OCI-LY1 (cell line): ENCODE data around the gene XIRP2.
A peak's percentile ranks its signal among the peaks of the same experiment; 100 is the strongest.

ENCODE experiments used
- H2AFZ ChIP-seq: fragments of 200-600 bp; sonication (generic), shearing (Covaris generic); 2 replicates; pipeline ENCODE4 v1.6.0; 2014; ENCODE audit warnings: antibody characterized with exemption, mild to moderate bottlenecking, low read length
- H3F3A ChIP-seq: fragments of 200-600 bp; sonication (generic), shearing (Covaris generic); 2 replicates; pipeline ENCODE4 v1.6.0; 2014; ENCODE audit warnings: mild to moderate bottlenecking, antibody characterized with exemption, low read length, moderate library complexity; ENCODE audit not compliant: insufficient read depth
- H3K27ac ChIP-seq: fragments of 200-600 bp; sonication (generic); 2 replicates; pipeline ENCODE4 v1.5.1; 2014; ENCODE audit warnings: low read length, mixed run types, mild to moderate bottlenecking, low read depth; ENCODE audit not compliant: poor library complexity, severe bottlenecking
- H3K27me3 ChIP-seq: fragments of 200-600 bp; sonication (generic); 2 replicates; pipeline ENCODE4 v1.6.0; 2014; ENCODE audit warnings: antibody characterized with exemption, mild to moderate bottlenecking, low read length, moderate library complexity; ENCODE audit not compliant: insufficient read depth
- H3K36me3 ChIP-seq: fragments of 200-600 bp; sonication (generic); 2 replicates; pipeline ENCODE4 v1.6.1; 2014; ENCODE audit warnings: mild to moderate bottlenecking, antibody characterized with exemption, low read length, moderate library complexity, mixed read lengths; ENCODE audit not compliant: insufficient read depth
- H3K4me1 ChIP-seq: fragments of 200-600 bp; sonication (generic); 2 replicates; pipeline ENCODE4 v1.5.1; 2014; ENCODE audit warnings: mild to moderate bottlenecking, low read length, moderate library complexity; ENCODE audit not compliant: insufficient read depth, severe bottlenecking
- H3K4me2 ChIP-seq: fragments of 200-600 bp; sonication (generic), shearing (Covaris generic); 2 replicates; pipeline ENCODE4 v1.6.1; 2014; ENCODE audit warnings: low read length
- H3K4me3 ChIP-seq: fragments of 200-600 bp; sonication (generic); 2 replicates; pipeline ENCODE4 v1.5.1; 2014; ENCODE audit warnings: low read length, low read depth, mild to moderate bottlenecking, mixed read lengths; ENCODE audit not compliant: poor library complexity, severe bottlenecking
- H3K79me2 ChIP-seq: fragments of 200-600 bp; shearing (Covaris generic); 2 replicates; pipeline ENCODE4 v1.6.1; 2016; ENCODE audit warnings: mixed run types, low read length, mixed read lengths; ENCODE audit not compliant: insufficient read depth
- H3K9ac ChIP-seq: fragments of 200-600 bp; sonication (generic), shearing (Covaris generic); 2 replicates; pipeline ENCODE4 v1.6.1; 2014; ENCODE audit warnings: mild to moderate bottlenecking, low read length, mixed read lengths
- H3K9me2 ChIP-seq: fragments of 200-600 bp; sonication (generic), shearing (Covaris generic); 2 replicates; pipeline ENCODE4 v1.6.1; 2014; ENCODE audit warnings: low read depth, mild to moderate bottlenecking, low read length, mixed read lengths
- H3K9me3 ChIP-seq: fragments of 200-600 bp; shearing (Covaris generic); 2 replicates; pipeline ENCODE4 v1.6.1; 2014; ENCODE audit warnings: low read length, mixed read lengths
- H4K20me1 ChIP-seq: fragments of 200-600 bp; sonication (generic), shearing (Covaris generic); 2 replicates; pipeline ENCODE4 v1.6.0; 2016; ENCODE audit warnings: mild to moderate bottlenecking, low read length; ENCODE audit not compliant: insufficient read depth
- EZH2 ChIP-seq: fragments of 200-600 bp; sonication (generic), shearing (Covaris generic); IDR thresholded peaks from 2 replicates; pipeline ENCODE4 v1.8.0; 2017; ENCODE audit warnings: borderline replicate concordance, mixed run types, mild to moderate bottlenecking, antibody characterized with exemption, low read length, moderate library complexity, mixed read lengths
- TF ChIP-seq, protein P1 (sequence below): fragments of 200-600 bp; sonication (generic), shearing (Covaris generic); IDR thresholded peaks from 2 replicates; pipeline ENCODE4 v1.5.1; 2017; ENCODE audit warnings: mild to moderate bottlenecking, antibody characterized with exemption, low read length, moderate library complexity, mixed read lengths

XIRP2 gene

GRCh38 chr2:166899676-166900075 is 11.4 kb downstream of the XIRP2 start:
- H3F3A ChIP-seq = no peaks in the 10 kb centered on the region
- no peak overlapping the region for H2AFZ ChIP-seq
- no peak for TF ChIP-seq EZH2
- TF ChIP-seq, protein P1, sequence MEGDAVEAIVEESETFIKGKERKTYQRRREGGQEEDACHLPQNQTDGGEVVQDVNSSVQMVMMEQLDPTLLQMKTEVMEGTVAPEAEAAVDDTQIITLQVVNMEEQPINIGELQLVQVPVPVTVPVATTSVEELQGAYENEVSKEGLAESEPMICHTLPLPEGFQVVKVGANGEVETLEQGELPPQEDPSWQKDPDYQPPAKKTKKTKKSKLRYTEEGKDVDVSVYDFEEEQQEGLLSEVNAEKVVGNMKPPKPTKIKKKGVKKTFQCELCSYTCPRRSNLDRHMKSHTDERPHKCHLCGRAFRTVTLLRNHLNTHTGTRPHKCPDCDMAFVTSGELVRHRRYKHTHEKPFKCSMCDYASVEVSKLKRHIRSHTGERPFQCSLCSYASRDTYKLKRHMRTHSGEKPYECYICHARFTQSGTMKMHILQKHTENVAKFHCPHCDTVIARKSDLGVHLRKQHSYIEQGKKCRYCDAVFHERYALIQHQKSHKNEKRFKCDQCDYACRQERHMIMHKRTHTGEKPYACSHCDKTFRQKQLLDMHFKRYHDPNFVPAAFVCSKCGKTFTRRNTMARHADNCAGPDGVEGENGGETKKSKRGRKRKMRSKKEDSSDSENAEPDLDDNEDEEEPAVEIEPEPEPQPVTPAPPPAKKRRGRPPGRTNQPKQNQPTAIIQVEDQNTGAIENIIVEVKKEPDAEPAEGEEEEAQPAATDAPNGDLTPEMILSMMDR = no peak
- no peaks in the 10 kb centered on the region for H3K79me2 ChIP-seq
- H3K27ac ChIP-seq = no peak overlapping the region
- no peaks in the 10 kb centered on the region for H3K4me1 ChIP-seq
- no peaks in the 10 kb centered on the region for H3K27me3 ChIP-seq
- no peaks in the 10 kb centered on the region for H3K9me3 ChIP-seq
- no peaks in the 10 kb centered on the region for H3K9me2 ChIP-seq
- H3K9ac ChIP-seq = no peak overlapping the region
- H3K4me3 ChIP-seq = no peak overlapping the region
- no peak overlapping the region for H3K4me2 ChIP-seq
- H3K36me3 ChIP-seq = no peaks in the 10 kb centered on the region
- no peaks in the 10 kb centered on the region for H4K20me1 ChIP-seq

DNA sequence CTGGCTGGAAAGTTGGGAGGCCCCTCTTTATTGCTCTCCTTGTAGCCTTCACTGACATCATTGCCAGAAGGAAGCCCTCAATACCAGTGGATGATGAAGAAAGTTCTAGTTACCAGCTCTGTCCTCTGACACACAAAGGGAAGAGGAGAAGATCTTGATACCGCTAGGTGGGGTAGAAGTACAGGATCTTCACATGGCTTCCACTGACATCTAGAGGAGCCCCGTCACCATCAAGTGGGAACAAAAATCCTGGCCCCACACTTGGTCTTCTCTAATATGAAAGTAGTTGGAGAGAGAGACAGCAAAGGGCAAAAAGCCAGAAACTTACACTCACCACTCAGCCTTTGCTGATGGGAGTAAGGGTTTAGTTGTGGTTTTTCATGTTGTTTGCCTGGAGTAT is 12.4 kb downstream of the XIRP2 start:
- Histone ChIP-seq H3K27me3 (no peaks in the 10 kb centered on the region), H3K9me2 (no peaks in the 10 kb centered on the region)
- TF ChIP-seq EZH2 = no peak
- TF ChIP-seq, protein P1 = peak; percentile 48

GRCh38 chr2:166901336-166901735 is 13.1 kb downstream of the XIRP2 start:
- Histone ChIP-seq H2AFZ (no peak overlapping the region), H3F3A (no peaks in the 10 kb centered on the region), H3K79me2 (no peaks in the 10 kb centered on the region), H3K36me3 (no peaks in the 10 kb centered on the region), H3K27me3 (no peaks in the 10 kb centered on the region), H3K4me1 (no peaks in the 10 kb centered on the region), H3K9me2 (no peaks in the 10 kb centered on the region), H3K9ac (no peak overlapping the region), H3K4me3 (no peak overlapping the region), H4K20me1 (no peaks in the 10 kb centered on the region), H3K27ac (no peak overlapping the region), H3K4me2 (no peak overlapping the region), H3K9me3 (no peaks in the 10 kb centered on the region)
- TF ChIP-seq, protein P1 = no peak
- no peak for TF ChIP-seq EZH2

More for the DNA sequence above, 12.4 kb downstream of the XIRP2 start:
- no peak overlapping the region for H3K27ac ChIP-seq
- H3F3A ChIP-seq = no peaks in the 10 kb centered on the region
- H3K4me2 ChIP-seq = no peak overlapping the region
- no peaks in the 10 kb centered on the region for H3K79me2 ChIP-seq
- H3K4me3 ChIP-seq = no peak overlapping the region
- H4K20me1 ChIP-seq = no peaks in the 10 kb centered on the region
- H2AFZ ChIP-seq = no peak overlapping the region
- no peak overlapping the region for H3K9ac ChIP-seq
- no peaks in the 10 kb centered on the region for H3K36me3 ChIP-seq
- no peaks in the 10 kb centered on the region for H3K9me3 ChIP-seq
- no peaks in the 10 kb centered on the region for H3K4me1 ChIP-seq
